Body of pancreas (tissue), 4 donors: ENCODE data around the gene CDH4.

ENCODE experiments used
- CTCF ChIP-seq, 7 experiments: fragments of 450-650 bp in 4 of 7; fragments of 200-600 bp in 3 of 7; sonication (generic) in 3 of 7; IDR thresholded peaks; one replicate each; pipeline ENCODE4 v1.5.1; 2016 to 2019; ENCODE audit warnings: antibody characterized with exemption in 7 of 7
- POLR2A ChIP-seq, 3 donors: fragments of 450-650 bp; IDR thresholded peaks; one replicate each; pipeline ENCODE4 v1.6.1; 2016; ENCODE audit warnings: antibody characterized with exemption in 3 of 3, mild to moderate bottlenecking in 2 of 3

DNA sequence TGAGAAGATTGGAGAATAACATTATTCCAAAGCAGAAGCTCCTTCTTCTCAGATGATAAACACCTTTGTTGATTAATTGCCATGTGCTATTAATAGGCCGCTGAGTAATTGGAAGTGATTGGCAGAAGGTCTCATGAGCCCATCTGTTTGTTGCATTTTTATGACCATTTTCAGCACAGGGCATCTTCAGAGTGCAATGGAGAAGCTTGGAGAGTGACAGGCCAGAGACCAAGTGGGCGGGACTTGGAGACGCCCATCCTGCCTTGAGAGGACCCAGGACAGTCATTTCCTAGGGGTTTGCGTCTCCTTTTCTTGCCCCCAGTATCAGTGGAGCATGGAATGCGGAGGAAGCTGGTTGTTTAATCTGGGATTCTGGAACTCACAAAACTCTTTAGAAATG is 89.5 kb downstream of the CDH4 start:
- no peak for TF ChIP-seq CTCF (IDR thresholded peaks at IDR 0.05)
- TF ChIP-seq POLR2A (IDR thresholded peaks at IDR 0.05): no peak
